HG03378 (cell line): ENCODE results near the gene CTBP1.

Source experiments
- ATAC-seq: cut with Tn5 transposase; IDR thresholded peaks from one replicate; pipeline ENCODE4 v1.9.1; 2021; ENCODE audit warnings: mild to moderate bottlenecking, moderate library complexity; ENCODE audit not compliant: unreplicated experiment

The CTBP1 gene

GRCh38 chr4:1250921-1251772, 2.2 kb upstream of the CTBP1 start:
- ATAC-seq, result no peak

- no peak for ATAC-seq
Measured at GRCh38 chr4:1250527-1250812, 1.5 kb upstream of the CTBP1 start.

GRCh38 chr4:1249731-1250526, 999 bp upstream of the CTBP1 start:
- ATAC-seq, result no peak

GRCh38 chr4:1249148-1249730, 309 bp upstream of the CTBP1 start:
- no peak for ATAC-seq

GRCh38 chr4:1247864-1248244, 1.1 kb downstream of the CTBP1 start:
- no peak for ATAC-seq

GRCh38 chr4:1246901-1247863, 1.7 kb downstream of the CTBP1 start:
- no peak for ATAC-seq

GRCh38 chr4:1246111-1246881, 2.6 kb downstream of the CTBP1 start:
- no peak for ATAC-seq

- ATAC-seq, result no peak
Measured at GRCh38 chr4:1245481-1246051, 3.4 kb downstream of the CTBP1 start.

GRCh38 chr4:1244978-1245471, 3.9 kb downstream of the CTBP1 start:
- ATAC-seq, result no peak

GRCh38 chr4:1244081-1244977, 4.6 kb downstream of the CTBP1 start:
- no peak for ATAC-seq

- ATAC-seq, result no peak
Measured at GRCh38 chr4:1243451-1244080, 5.4 kb downstream of the CTBP1 start.

- no peak for ATAC-seq
Measured at GRCh38 chr4:1242506-1243450, 6.2 kb downstream of the CTBP1 start.

GRCh38 chr4:1241936-1242505, 6.9 kb downstream of the CTBP1 start:
- ATAC-seq, result no peak

- ATAC-seq, result no peak
Measured at GRCh38 chr4:1241466-1241935, 7.4 kb downstream of the CTBP1 start.

GRCh38 chr4:1240721-1241465, 8.0 kb downstream of the CTBP1 start:
- no peak for ATAC-seq

GRCh38 chr4:1239950-1240307, 9.0 kb downstream of the CTBP1 start:
- ATAC-seq, result no peak
